HCT116 (cell line): ENCODE data around the gene TOX4. TPM values are rescaled to one million over a fixed set of nuclear protein-coding genes. Genes with fewer than 3 reads are reported as not detected.

ENCODE experiments used
- ATAC-seq: fragments of 200-7000 bp; cut with Tn5 transposase; 2 replicates; pipeline ENCODE4 v1.9.1; 2020; ENCODE audit warnings: mild to moderate bottlenecking, moderate library complexity
- BruUV-seq: library from RNA; stranded (reverse); fragments of 400-500 nt; replicated peaks from 2 replicates; lab custom pipeline; 2021; lab: Mats Ljungman, UMichigan
- CTCF ChIA-PET: fragments of 300-600 bp; sonication (Branson Sonifier 250); formaldehyde crosslinking; loops from one replicate; lab custom pipeline; 2021; ENCODE audit warnings: antibody characterized with exemption; lab: Charles Lee
- POLR2A ChIA-PET: fragments of 300-600, 350-600 bp; sonication (Branson Sonifier 250); formaldehyde crosslinking; loops from one replicate; lab custom pipeline; 2021; ENCODE audit warnings: antibody characterized with exemption; lab: Charles Lee
- RAD21 ChIA-PET, 2 experiments: fragments of 300-600 bp; sonication (Branson Sonifier 250); formaldehyde crosslinking; loops; one replicate each; lab custom pipeline; 2023; ENCODE audit warnings: low total read pairs in 2 of 2; ENCODE audit not compliant: uncharacterized antibody in 2 of 2, unreplicated experiment in 2 of 2, low non-redundant PET in 1 of 2; lab: Charles Lee
- DNase-seq: peaks from one replicate; pipeline ENCODE4 v3.0.0-alpha.2; 2010; ENCODE audit warnings: low read depth, low spot score
- H2AFZ ChIP-seq: fragments of 200-600 bp; shearing (Covaris generic), sonication (generic); 2 replicates; pipeline ENCODE4 v1.6.1; 2017; ENCODE audit warnings: low read depth, mixed run types, mixed read lengths, antibody characterized with exemption, low read length; ENCODE audit not compliant: poor library complexity, severe bottlenecking
- H3K27ac ChIP-seq: 2 replicates; pipeline ENCODE4 v1.5.1; 2012; ENCODE audit warnings: low read depth, low read length
- H3K27me3 ChIP-seq: fragments of 200-600 bp; sonication (generic); 2 replicates; pipeline ENCODE4 v1.6.1; 2016; ENCODE audit warnings: mixed run types, low read length, mixed read lengths; ENCODE audit not compliant: insufficient read depth
- H3K36me3 ChIP-seq, 2 experiments: fragments of 200-500 bp in 1 of 2; fragments of 200-600 bp in 1 of 2; sonication (Bioruptor generic) in 1 of 2; sonication (generic) in 1 of 2; 2 replicates each; pipeline versions ENCODE4 v1.5.1 to v1.6.1; 2014 to 2016; ENCODE audit warnings: low read length in 2 of 2, inconsistent platforms in 1 of 2, mixed read lengths in 1 of 2, mixed run types in 1 of 2; ENCODE audit not compliant: insufficient read depth in 2 of 2, control insufficient read depth in 1 of 2
- H3K4me1 ChIP-seq, 2 experiments: fragments of 200-600 bp in 1 of 2; sonication (generic) in 1 of 2; 2 replicates each; pipeline versions ENCODE4 v1.5.1 to v1.6.1; 2012 to 2017; ENCODE audit warnings: low read length in 2 of 2, inconsistent platforms in 1 of 2, mild to moderate bottlenecking in 1 of 2, mixed read lengths in 1 of 2, mixed run types in 1 of 2, moderate library complexity in 1 of 2; ENCODE audit not compliant: insufficient read depth in 2 of 2, control insufficient read depth in 1 of 2
- H3K4me2 ChIP-seq: fragments of 200-600 bp; sonication (generic); 2 replicates; pipeline ENCODE4 v1.6.1; 2017; ENCODE audit warnings: mixed run types, low read length, mixed read lengths
- H3K4me3 ChIP-seq, 2 experiments: fragments of 200-600 bp in 1 of 2; sonication (generic) in 1 of 2; replicated peaks in 1 of 2; 2 replicates each; pipeline ENCODE4 v1.5.1; 2011 to 2016; ENCODE audit warnings: low read length in 2 of 2, control low read depth in 1 of 2, low read depth in 1 of 2, mild to moderate bottlenecking in 1 of 2, mixed read lengths in 1 of 2, mixed run types in 1 of 2
- H3K79me2 ChIP-seq: fragments of 200-600 bp; sonication (generic); 2 replicates; pipeline ENCODE4 v1.6.1; 2017; ENCODE audit warnings: mild to moderate bottlenecking, mixed run types, low read length, moderate library complexity, mixed read lengths; ENCODE audit not compliant: insufficient read depth
- H3K9ac ChIP-seq: fragments of 200-600 bp; sonication (generic); 2 replicates; pipeline ENCODE4 v1.6.1; 2016; ENCODE audit warnings: low read length, mixed read lengths
- H3K9me2 ChIP-seq: fragments of 200-600 bp; sonication (generic), shearing (Covaris generic); 2 replicates; pipeline ENCODE4 v1.6.1; 2017; ENCODE audit warnings: mixed run types, mild to moderate bottlenecking, moderate library complexity; ENCODE audit not compliant: insufficient read depth
- H3K9me3 ChIP-seq, 2 experiments: fragments of 200-500 bp in 1 of 2; fragments of 200-600 bp in 1 of 2; sonication (Bioruptor generic) in 1 of 2; sonication (generic) in 1 of 2; 2 replicates each; pipeline ENCODE4 v1.6.1; 2014 to 2017; ENCODE audit warnings: low read length in 2 of 2, mixed read lengths in 2 of 2, inconsistent platforms in 1 of 2, low read depth in 1 of 2, mild to moderate bottlenecking in 1 of 2, mixed run types in 1 of 2, moderate library complexity in 1 of 2; ENCODE audit not compliant: control insufficient read depth in 1 of 2, insufficient read depth in 1 of 2
- H4K20me1 ChIP-seq: fragments of 200-600 bp; sonication (generic), shearing (Covaris generic); 2 replicates; pipeline ENCODE4 v1.6.1; 2017; ENCODE audit warnings: mixed run types, mild to moderate bottlenecking, moderate library complexity; ENCODE audit not compliant: insufficient read depth
- CTCF ChIP-seq, 3 experiments: fragments of 200-600 bp in 1 of 3; sonication (generic) in 1 of 3; IDR thresholded peaks in 2 of 3; conservative IDR thresholded peaks in 1 of 3; 2 replicates each; pipeline ENCODE4 v1.5.1; 2012 to 2017; ENCODE audit warnings: low read depth in 2 of 3, low read length in 2 of 3, antibody characterized with exemption in 1 of 3, borderline replicate concordance in 1 of 3, control low read depth in 1 of 3, mild to moderate bottlenecking in 1 of 3, mixed read lengths in 1 of 3, mixed run types in 1 of 3, moderate library complexity in 1 of 3; ENCODE audit not compliant: insufficient read depth in 1 of 3
- RAD21 ChIP-seq: IDR thresholded peaks from 2 replicates; pipeline ENCODE4 v1.6.1; 2012; ENCODE audit warnings: low read depth, mild to moderate bottlenecking
- TCF7L2 ChIP-seq: IDR thresholded peaks from 2 replicates; pipeline ENCODE4 v1.7.0; 2011; ENCODE audit warnings: borderline replicate concordance, inconsistent platforms; ENCODE audit not compliant: insufficient read depth, insufficient read length; ENCODE audit errors: extremely low read depth
- ZBTB33 ChIP-seq: IDR thresholded peaks from 2 replicates; pipeline ENCODE4 v1.6.1; 2011; ENCODE audit warnings: mild to moderate bottlenecking, low read length, moderate library complexity; ENCODE audit not compliant: insufficient replicate concordance; ENCODE audit errors: extremely low read depth
- intact Hi-C: fragments of 100-400 bp; cut with micrococcal nuclease; formaldehyde crosslinking; loops from 2 replicates; pipeline ENCODE4 v1.10.0; 2022
- total RNA-seq: library from RNA; stranded (reverse); gene quantifications from one replicate; pipeline ENCODE4 v1.2.1, GENCODE V29; 2021; ENCODE audit not compliant: unreplicated experiment

The TOX4 gene
- total RNA-seq, 1 experiment from 2014 or later, result 58.5 TPM

GRCh38 chr14:21498540-21499526 lies 21.8 kb downstream of the TOX4 start:
- ATAC-seq (peak; percentile 80), DNase-seq (peak; percentile 28)
- ChIA-PET RAD21 (no interaction called here), CTCF (interaction anchor here (0.8 to 3.0 kb wide), 15 partner anchors 11 to 326 kb away, joined by 3 to 36 read pairs (median 5); partner anchors contain the start of genes CHD8, METTL3, RAB2B and TOX4), POLR2A (interaction anchor here (0.9 to 1.7 kb wide), 3 partner anchors 11 to 58 kb away, joined by 3 to 6 read pairs (median 3); partner anchors contain the start of gene METTL3)
- Histone ChIP-seq H3K4me1 (no peaks in the 10 kb centered on the region), H3K27ac (no peak overlapping the region), H3K79me2 (peaks cover 41% of the 10 kb centered on the region), H3K9me2 (no peaks in the 10 kb centered on the region), H3K27me3 (no peaks in the 10 kb centered on the region), H3K4me2 (no peak overlapping the region), H2AFZ (no peak overlapping the region), H3K36me3 (peaks cover 46 to 64% of the 10 kb centered on the region in 2 experiments), H3K4me3 (no peak overlapping the region), H3K9ac (no peak overlapping the region), H4K20me1 (no peaks in the 10 kb centered on the region), H3K9me3 (no peaks in the 10 kb centered on the region)
- intact Hi-C loops, result loop anchor here (1.0 kb wide), 1 partner anchor 58 kb away; no protein-coding TSS in a partner anchor
- BruUV-seq, result TSS peak; percentile 2
- no peak for TF ChIP-seq ZBTB33
- TF ChIP-seq RAD21, result peak; percentile 39; the same call in 1 of the 2 replicates
- TF ChIP-seq CTCF (IDR thresholded peaks at IDR 0.05 in 2 of 3, conservative IDR thresholded peaks at IDR 0.05 in 1 of 3; ENCODE audit: borderline replicate concordance in 1 of 3, insufficient read depth in 1 of 3, low read depth in 2 of 3, low read length in 2 of 3), result peak; percentile 27 to 67 (median 54); a peak in 5 of 6 replicates
- TF ChIP-seq TCF7L2, result no peak
